HG02981 (cell line): Measurements from ENCODE around the gene KRTAP7-1.

Experiments used
- ATAC-seq: cut with Tn5 transposase; IDR thresholded peaks from one replicate; pipeline ENCODE4 v1.9.1; 2021; ENCODE audit warnings: mild to moderate bottlenecking, moderate library complexity; ENCODE audit not compliant: unreplicated experiment

The KRTAP7-1 gene, protein sequence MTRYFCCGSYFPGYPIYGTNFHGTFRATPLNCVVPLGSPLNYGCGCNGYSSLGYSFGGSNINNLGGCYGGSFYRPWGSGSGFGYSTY

DNA sequence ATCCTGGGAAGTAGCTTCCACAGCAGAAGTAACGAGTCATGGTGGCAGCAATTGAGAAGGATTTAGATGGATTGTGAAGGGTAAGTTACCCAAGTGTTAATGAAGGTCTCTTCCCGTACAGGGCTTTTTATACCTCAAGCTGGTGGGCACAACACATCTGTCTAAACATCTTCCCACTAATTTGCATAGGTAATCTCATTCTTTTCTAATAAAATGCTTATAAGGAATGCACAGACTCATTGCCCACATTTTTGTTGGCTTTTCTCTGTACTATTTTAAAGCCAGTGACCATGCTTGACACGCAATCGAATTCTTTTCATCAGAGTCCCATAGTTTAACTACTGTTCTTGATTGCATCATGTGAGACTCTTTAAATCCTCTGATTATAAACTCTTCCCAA is at the start of gene KRTAP7-1:
Gene KRTAP7-1 (minus strand): TSS at position 101 of the 400 bp plus-strand sequence. CDS start 61 bp downstream, at position 40.
- ATAC-seq = no peak

DNA sequence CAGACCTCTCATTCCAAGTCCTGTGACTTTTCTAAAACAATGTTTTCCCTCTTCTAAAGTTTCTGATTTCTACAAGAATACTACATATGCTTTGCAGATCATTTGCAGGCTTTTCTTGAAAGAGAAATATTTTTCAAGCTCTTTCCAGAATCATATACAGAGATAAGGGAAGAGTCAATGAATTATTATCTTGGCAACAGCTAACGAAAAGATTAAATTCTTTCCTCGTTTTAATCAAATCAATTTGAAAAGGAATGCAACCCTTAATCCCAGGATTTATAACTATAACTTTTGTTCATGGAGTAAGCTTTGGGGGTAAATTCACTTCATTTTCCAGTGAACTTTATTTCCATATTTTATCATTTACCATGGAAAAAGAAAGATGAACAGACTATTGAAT is 45.0 kb upstream of the KRTAP7-1 start:
- no peak for ATAC-seq

DNA sequence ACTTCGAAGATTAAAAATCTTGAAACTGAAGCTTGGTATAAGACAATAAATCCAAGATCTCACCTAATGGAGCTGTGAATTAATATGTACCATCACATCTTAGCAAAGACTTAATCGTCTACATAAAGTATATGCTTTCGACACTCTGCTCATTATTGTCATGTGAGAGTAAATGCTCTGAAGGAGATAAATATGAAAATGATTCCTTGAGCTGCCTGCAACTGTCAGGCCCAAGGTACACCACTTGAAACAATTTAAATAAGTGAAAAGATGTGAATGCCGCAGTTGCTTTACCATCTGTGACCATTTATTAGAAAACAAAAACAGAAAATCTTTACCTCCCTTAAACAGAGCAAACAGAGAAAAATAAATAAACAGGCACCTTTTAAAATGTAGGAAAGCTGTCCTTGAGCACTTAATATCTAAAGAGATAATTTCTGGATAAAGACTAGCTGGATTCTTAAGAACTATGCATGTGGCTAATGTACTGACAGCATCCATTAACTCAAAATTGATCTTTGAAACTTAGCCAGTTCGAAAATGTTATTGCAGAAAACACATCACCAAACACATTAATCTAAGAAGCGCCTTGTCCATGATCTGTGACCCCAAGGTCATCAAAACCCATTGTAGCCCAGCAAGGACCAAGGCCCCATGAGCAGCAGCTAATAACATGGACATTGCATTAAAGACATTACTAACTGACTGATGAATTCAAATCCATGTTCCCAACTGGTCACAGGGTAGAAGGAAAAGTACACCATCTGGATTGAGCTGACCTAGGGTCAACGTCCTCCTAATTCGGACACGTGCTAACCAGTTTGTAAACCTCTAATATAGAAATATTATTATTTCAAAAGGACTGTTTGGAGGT is 18.3 kb upstream of the KRTAP7-1 start:
- ATAC-seq = no peak

DNA sequence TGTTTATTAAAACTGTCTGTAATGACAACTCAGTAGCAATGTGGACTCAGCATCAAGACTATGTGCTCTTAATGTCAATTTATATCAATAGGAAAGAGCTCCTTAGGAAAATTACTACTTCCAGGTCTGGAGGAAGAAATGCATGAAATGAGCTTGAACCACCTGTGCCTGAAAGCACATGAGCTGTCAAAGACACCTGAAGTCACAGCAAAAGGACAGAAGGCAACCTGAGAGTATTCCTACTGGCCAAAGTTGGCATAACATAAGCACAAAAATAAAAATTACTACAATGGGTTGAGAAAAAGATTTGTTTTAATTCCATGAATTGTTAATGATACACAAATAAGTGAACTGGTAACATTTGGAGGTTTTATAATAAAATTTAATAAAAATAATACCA is 13.4 kb upstream of the KRTAP7-1 start:
- no peak for ATAC-seq

DNA sequence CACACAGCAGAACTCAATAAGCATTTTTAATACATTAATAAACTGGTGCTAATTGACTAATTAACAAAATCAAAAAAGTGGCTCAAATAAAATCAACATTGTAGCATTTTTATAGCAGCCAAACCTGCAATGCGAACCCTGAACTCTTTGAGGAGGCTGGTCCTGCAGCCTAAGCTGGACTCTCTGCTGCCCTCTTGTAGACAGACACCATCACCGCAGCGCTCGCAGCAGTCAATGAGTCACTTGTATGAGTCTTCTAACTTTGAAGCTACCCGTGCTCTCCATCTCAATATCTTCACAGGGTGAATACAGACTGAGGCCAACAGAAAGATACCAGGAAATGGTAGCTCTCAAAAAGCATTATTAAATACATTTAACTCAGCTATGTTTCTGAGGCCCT is 9.7 kb upstream of the KRTAP7-1 start:
- no peak for ATAC-seq

DNA sequence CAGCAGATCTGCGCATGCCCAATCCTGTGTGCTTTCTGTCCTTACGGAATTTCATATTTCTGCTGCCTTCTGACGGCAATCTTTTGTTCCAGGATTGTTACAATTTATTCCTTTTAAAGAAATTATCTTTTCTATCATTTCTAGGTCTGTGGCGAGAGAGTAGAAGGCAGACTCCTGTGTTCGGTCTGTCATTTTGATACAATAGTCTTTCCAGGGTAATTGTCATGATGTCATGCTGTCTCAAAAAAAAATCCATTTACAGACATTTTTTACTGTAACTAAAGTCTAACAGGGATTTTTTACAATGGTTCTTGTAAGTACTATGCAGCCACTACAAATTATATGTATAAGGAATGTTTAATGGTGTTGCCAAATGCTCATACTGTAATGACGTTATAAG is 9.0 kb upstream of the KRTAP7-1 start:
- ATAC-seq = no peak

DNA sequence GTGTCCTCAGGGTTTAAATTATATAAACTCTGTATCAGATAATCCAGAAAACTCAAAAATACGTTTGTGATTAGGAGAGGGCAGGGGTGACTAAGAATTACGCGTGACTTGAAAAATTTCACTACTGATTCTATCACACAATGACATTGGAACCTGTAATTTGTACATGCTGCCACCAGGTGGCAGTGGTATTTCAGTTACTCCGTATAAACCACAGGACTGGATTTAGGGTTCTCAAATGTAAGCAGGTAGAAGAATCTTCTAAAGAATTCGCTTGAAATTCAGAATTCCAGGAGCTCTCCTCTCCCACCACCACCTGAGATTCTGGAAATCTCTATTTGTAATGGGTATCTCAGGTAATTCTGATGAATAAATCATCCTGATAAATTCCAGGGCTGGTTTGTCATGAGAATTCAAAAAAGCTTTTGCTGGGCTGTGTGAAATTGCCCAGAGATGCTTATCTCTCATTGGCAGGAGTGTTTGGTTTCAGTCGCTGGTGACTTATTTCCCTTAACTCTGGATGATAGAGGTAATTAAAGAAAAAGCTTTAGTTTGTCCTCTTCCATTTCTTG is 1.7 kb upstream of the KRTAP7-1 start:
- no peak for ATAC-seq

DNA sequence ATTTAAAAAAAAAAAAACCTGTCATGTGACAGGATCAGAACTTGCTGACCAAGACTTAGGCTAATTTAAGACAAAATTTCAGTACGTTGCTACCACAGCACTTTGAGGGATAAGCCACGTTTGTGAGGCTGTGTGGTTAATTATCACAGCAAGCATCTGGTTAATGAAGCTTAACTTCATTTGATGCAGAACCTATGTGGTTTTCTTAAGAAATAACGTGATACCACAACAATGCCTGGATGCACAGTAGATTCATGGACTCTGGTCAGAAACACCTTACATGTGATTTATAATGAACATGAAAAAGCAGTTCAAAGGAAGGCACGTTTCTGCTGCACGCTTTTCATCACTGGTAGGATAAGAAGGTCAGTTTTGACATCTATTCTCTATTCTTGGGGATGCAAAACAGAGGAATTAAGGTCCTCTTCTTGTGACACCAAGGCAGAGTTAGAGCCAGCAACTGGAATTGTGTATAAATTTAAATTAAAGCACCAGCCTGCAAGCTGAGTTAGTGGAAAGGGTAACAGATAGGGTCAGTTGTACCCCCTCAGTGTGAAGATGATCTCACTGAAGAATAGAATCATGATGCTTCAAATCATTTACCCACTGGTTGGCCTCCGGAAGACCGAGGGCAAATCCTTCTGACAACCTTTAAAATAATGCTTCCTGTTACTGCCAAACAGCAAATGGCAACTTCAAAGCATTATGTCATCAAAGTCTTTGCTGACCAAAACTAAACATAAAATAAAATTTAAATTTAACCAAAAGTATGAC is 10.5 kb downstream of the KRTAP7-1 start:
- ATAC-seq = no peak

DNA sequence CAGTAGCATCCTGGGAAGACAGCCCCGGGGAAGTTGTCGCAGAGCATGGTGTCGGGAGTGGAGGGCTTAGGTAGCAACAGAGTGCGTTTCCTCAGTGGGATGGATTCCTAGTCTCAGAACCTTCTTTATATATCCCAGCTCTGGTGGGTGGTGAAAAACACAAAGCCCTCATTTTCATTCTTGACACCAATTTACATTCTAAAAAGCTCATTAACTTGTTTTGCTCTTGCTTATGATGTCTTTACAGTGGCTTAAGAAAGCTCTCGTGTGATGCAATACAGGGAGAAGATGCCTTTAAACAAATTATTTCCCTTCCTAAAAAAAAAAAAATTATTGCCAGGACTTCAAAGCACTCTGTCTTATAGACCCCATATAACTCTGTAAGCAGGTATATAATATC is 16.4 kb downstream of the KRTAP7-1 start, which contains the start of gene KRTAP8-1:
Gene KRTAP8-1 (minus strand): TSS at position 101 of the 400 bp plus-strand sequence. CDS start 54 bp downstream, at position 47.
- ATAC-seq = no peak

DNA sequence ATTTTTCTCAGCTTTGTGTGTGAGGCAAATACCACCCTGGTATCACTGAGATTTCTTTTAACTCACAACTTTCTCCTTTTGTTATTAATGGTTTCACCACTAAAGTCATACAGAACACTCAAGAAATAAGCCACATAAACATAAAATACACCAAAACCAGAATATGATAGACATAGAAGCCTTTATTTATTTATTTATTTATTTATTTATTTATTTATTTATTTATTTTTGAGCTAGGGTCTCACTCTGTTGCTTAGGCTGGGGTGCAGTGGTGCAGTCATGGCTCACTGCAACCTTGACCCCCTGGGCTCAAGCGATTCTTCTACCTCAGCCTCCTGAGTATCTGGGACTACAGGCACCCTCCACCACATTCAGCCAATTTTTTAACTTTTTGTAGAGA is 29.0 kb downstream of the KRTAP7-1 start:
- ATAC-seq = no peak

DNA sequence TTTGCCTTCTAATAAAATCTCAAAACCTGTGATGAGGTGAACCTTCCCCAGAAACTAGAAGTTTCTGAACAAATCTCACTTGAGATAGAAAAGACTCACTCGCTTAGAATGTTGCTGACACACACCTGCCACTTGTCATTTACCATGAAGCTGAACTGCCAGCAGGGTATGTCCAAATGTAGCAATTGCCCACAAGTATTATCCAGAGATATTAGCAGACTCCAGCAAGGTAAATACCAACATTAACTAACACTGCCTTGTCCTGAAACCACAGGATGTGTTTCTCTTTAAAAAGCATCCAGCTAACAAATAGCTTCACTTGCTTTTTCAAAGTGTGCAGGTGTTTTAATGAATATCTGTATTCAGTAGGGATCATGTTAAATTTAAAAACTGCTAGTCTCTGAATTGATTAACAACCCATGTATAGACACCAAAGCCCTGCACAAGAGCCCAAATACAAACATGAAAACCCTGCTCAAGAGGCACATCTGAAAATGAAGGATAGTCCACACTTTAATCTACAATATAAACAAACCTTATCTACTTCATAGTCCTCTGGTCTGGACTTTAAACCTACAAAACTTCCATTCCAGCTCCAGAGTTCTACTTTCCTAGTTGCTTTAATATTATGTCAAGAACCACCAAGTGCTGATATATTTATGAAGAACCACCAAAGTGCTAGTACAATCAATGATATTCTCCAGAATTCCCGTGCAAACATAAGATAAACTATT is 35.8 kb downstream of the KRTAP7-1 start:
- ATAC-seq = no peak

DNA sequence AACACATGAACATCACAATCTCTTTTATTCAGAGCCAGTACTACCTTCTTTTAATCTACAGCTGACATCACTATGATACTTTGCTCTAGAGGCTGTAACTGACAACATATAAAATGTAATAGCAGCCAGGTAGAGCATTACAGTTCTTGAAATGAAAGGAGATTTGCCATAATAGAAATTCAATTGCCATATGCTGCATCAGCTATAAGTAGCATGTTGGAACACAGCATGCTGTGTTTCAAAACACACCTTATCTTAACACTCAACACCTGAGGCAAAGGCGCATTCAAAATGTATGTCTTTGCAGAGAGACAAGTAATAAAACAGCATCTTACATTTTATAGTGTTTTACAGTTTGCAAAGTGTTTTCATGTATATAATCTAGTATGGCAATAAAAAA is 50.3 kb downstream of the KRTAP7-1 start:
- ATAC-seq = no peak
